Umbilical cord (tissue), 2 donors: ENCODE measurements around the gene BICRA. TPM values are rescaled to one million over a fixed set of nuclear protein-coding genes. Genes with fewer than 3 reads are reported as not detected.
"Not testable (repeated sequence)": the region's sequence is repeated elsewhere in the genome, so short reads cannot be mapped to it uniquely, and the experiment has no call there.

Experiments used
- DNase-seq: peaks from one replicate; pipeline ENCODE4 v3.0.0-alpha.2; 2015; ENCODE audit warnings: low spot score
- total RNA-seq: library from RNA; depleted of rRNA; stranded (reverse); fragments of >200 nt; gene quantifications from one replicate; pipeline ENCODE4 v1.2.3, GENCODE V29; 2014; ENCODE audit warnings: low replicate concordance; ENCODE audit not compliant: insufficient read depth

BICRA gene
- 8.4 TPM for total RNA-seq

GRCh38 chr19:47608969-47609905, at the start of gene BICRA:
Gene BICRA (plus strand): TSS chr19:47609134. CDS start chr19:47673575, 64,441 bp downstream.
- peak; percentile 88 for DNase-seq

GRCh38 chr19:47560999-47561398, 47.9 kb upstream of the BICRA start:
- DNase-seq, result no peak

- DNase-seq, result no peak
Observed at GRCh38 chr19:47561440-47562057, 47.4 kb upstream of the BICRA start.

- DNase-seq, result no peak
Observed at GRCh38 chr19:47564081-47564480, 44.9 kb upstream of the BICRA start.

- no peak for DNase-seq
Observed at GRCh38 chr19:47569331-47569730, 39.6 kb upstream of the BICRA start.

- no peak for DNase-seq
Observed at GRCh38 chr19:47572635-47573034, 36.3 kb upstream of the BICRA start.

GRCh38 chr19:47573071-47574026, 35.6 kb upstream of the BICRA start, which contains the start of gene ZNF541:
Gene ZNF541 (minus strand): TSS chr19:47573148. CDS start chr19:47555856, 17,292 bp downstream.
- DNase-seq, result peak; percentile 80

- DNase-seq, result no peak
Observed at GRCh38 chr19:47580397-47580796, 28.5 kb upstream of the BICRA start.

GRCh38 chr19:47581605-47582319, 27.2 kb upstream of the BICRA start:
- peak; percentile 56 for DNase-seq

- peak; percentile 79 for DNase-seq
Observed at GRCh38 chr19:47582320-47582909, 26.5 kb upstream of the BICRA start.

- DNase-seq, result not testable (repeated sequence)
Observed at GRCh38 chr19:47583161-47583560, 25.8 kb upstream of the BICRA start.

GRCh38 chr19:47587295-47587694, 21.6 kb upstream of the BICRA start:
- DNase-seq, result no peak

GRCh38 chr19:47589824-47590223, 19.1 kb upstream of the BICRA start:
- no peak for DNase-seq

GRCh38 chr19:47593860-47594259, 15.1 kb upstream of the BICRA start:
- no peak for DNase-seq

GRCh38 chr19:47595944-47596343, 13.0 kb upstream of the BICRA start:
- DNase-seq, result no peak

GRCh38 chr19:47598407-47599349, 10.3 kb upstream of the BICRA start:
- DNase-seq, result peak; percentile 95

- not testable (repeated sequence) for DNase-seq
Observed at GRCh38 chr19:47599671-47600245, 9.2 kb upstream of the BICRA start.

GRCh38 chr19:47600246-47601179, 8.4 kb upstream of the BICRA start:
- peak; percentile 99 for DNase-seq
